Endothelial cell (in vitro differentiated cells): ENCODE data around the gene WASF2. TPM values are rescaled to one million over a fixed set of nuclear protein-coding genes. Genes with fewer than 3 reads are reported as not detected.

Experiments
- DNase-seq: peaks from one replicate; pipeline ENCODE4 v3.0.0; 2021; ENCODE audit warnings: low spot score
- H3K27ac Mint-ChIP-seq: one replicate; pipeline ENCODE4 v1.8.0; 2021; ENCODE audit warnings: mixed read lengths, inconsistent platforms; ENCODE audit not compliant: unreplicated experiment
- H3K27me3 Mint-ChIP-seq: one replicate; pipeline ENCODE4 v1.8.0; 2021; ENCODE audit warnings: mild to moderate bottlenecking, moderate library complexity, mixed read lengths, inconsistent platforms; ENCODE audit not compliant: unreplicated experiment
- H3K36me3 Mint-ChIP-seq: one replicate; pipeline ENCODE4 v1.8.0; 2021; ENCODE audit warnings: mild to moderate bottlenecking, low read depth, mixed read lengths, inconsistent platforms; ENCODE audit not compliant: unreplicated experiment
- H3K4me1 Mint-ChIP-seq: one replicate; pipeline ENCODE4 v1.8.0; 2021; ENCODE audit warnings: mild to moderate bottlenecking, mixed read lengths, inconsistent platforms; ENCODE audit not compliant: unreplicated experiment
- H3K4me3 Mint-ChIP-seq: one replicate; pipeline ENCODE4 v1.8.0; 2021; ENCODE audit warnings: mild to moderate bottlenecking, mixed read lengths, inconsistent platforms; ENCODE audit not compliant: unreplicated experiment
- H3K9me3 Mint-ChIP-seq: one replicate; pipeline ENCODE4 v1.8.0; 2021; ENCODE audit warnings: mixed read lengths, inconsistent platforms; ENCODE audit not compliant: unreplicated experiment
- CTCF ChIP-seq: fragments of 200-600 bp; sonication (generic); IDR thresholded peaks from one replicate; pipeline ENCODE4 v1.5.0; 2021; ENCODE audit warnings: antibody characterized with exemption; ENCODE audit not compliant: unreplicated experiment
- total RNA-seq: library from RNA; stranded (reverse); fragmentation: NEBNext Ultra II Directional; extraction: Animal tissue kit (Norgen Biotek cat#: 25700); gene quantifications from one replicate; pipeline ENCODE4 v1.2.1, GENCODE V29; 2021; ENCODE audit not compliant: unreplicated experiment

WASF2 gene
- total RNA-seq, 1 donor from 2014 or later = 272 TPM

GRCh38 chr1:27507960-27508665 lies 18.1 kb upstream of the WASF2 start:
- Mint-ChIP-seq H3K27me3 (peaks cover 4% of the 10 kb centered on the region), H3K36me3 (no peaks in the 10 kb centered on the region), H3K4me3 (no peak overlapping the region)

GRCh38 chr1:27506703-27507102 lies 16.7 kb upstream of the WASF2 start:
- H3K4me3 Mint-ChIP-seq = no peak overlapping the region
- H3K9me3 Mint-ChIP-seq = no peaks in the 10 kb centered on the region
- H3K36me3 Mint-ChIP-seq = no peaks in the 10 kb centered on the region
- peaks cover 5% of the 10 kb centered on the region for H3K27me3 Mint-ChIP-seq
- DNase-seq = no peak
- TF ChIP-seq CTCF = no peak
- H3K4me1 Mint-ChIP-seq = peaks cover 5% of the 10 kb centered on the region
- H3K27ac Mint-ChIP-seq = no peak overlapping the region

More at GRCh38 chr1:27507960-27508665, 18.1 kb upstream of the WASF2 start:
- no peak overlapping the region for H3K27ac Mint-ChIP-seq
- no peak for DNase-seq
- no peaks in the 10 kb centered on the region for H3K9me3 Mint-ChIP-seq
- peaks cover 5% of the 10 kb centered on the region for H3K4me1 Mint-ChIP-seq
- no peak for TF ChIP-seq CTCF

- Mint-ChIP-seq H3K27ac (no peak overlapping the region), H3K4me1 (peaks cover 5% of the 10 kb centered on the region), H3K9me3 (no peaks in the 10 kb centered on the region), H3K36me3 (no peaks in the 10 kb centered on the region), H3K4me3 (no peak overlapping the region), H3K27me3 (peaks cover 5% of the 10 kb centered on the region)
- no peak for TF ChIP-seq CTCF
- DNase-seq = no peak
These were observed 15.4 kb upstream of the WASF2 start for GRCh38 chr1:27505420-27505680.

- no peak for TF ChIP-seq CTCF
- Mint-ChIP-seq H3K27me3 (peaks cover 5% of the 10 kb centered on the region), H3K4me3 (no peak overlapping the region), H3K27ac (no peak overlapping the region), H3K9me3 (no peaks in the 10 kb centered on the region), H3K4me1 (peaks cover 5% of the 10 kb centered on the region), H3K36me3 (no peaks in the 10 kb centered on the region)
- peak; percentile 29 for DNase-seq
These were observed 14.8 kb upstream of the WASF2 start for GRCh38 chr1:27504588-27505419.

- peaks cover 5% of the 10 kb centered on the region for H3K4me1 Mint-ChIP-seq
- H3K27me3 Mint-ChIP-seq = peaks cover 5% of the 10 kb centered on the region
- H3K9me3 Mint-ChIP-seq = no peaks in the 10 kb centered on the region
- no peak for TF ChIP-seq CTCF
- no peak for DNase-seq
- H3K4me3 Mint-ChIP-seq = no peak overlapping the region
- no peaks in the 10 kb centered on the region for H3K36me3 Mint-ChIP-seq
- no peak overlapping the region for H3K27ac Mint-ChIP-seq
These were observed 14.0 kb upstream of the WASF2 start for GRCh38 chr1:27503844-27504587.
